OCI-LY3 (cell line): Measurements from ENCODE around the gene MAP1LC3B.

ENCODE experiments used
- H2AFZ ChIP-seq: fragments of 200-600, 300-600 bp; shearing (Covaris generic); 2 replicates; pipeline ENCODE4 v1.6.0; 2014; ENCODE audit warnings: antibody characterized with exemption, low read depth, low read length
- H3K27ac ChIP-seq: fragments of 200-600, 300-600 bp; sonication (generic); 2 replicates; pipeline ENCODE4 v1.5.1; 2014; ENCODE audit warnings: mild to moderate bottlenecking, low read length, moderate library complexity, mixed read lengths
- H3K27me3 ChIP-seq: fragments of 200-600, 300-600 bp; sonication (generic); 2 replicates; pipeline ENCODE4 v1.6.1; 2014; ENCODE audit warnings: low read depth, low read length, mixed read lengths
- H3K36me3 ChIP-seq: fragments of 200-600, 300-600 bp; sonication (generic); replicated peaks from 2 replicates; pipeline ENCODE3; 2014; ENCODE audit warnings: low read depth, low read length, mixed read lengths
- H3K4me1 ChIP-seq: fragments of 300-600, 200-600 bp; sonication (generic); 2 replicates; pipeline ENCODE4 v1.6.1; 2014; ENCODE audit warnings: low read length, mixed read lengths
- H3K4me2 ChIP-seq: fragments of 200-600, 300-600 bp; sonication (generic); 2 replicates; pipeline ENCODE4 v1.6.1; 2014; ENCODE audit warnings: low read length, mixed read lengths
- H3K4me3 ChIP-seq: fragments of 300-600, 200-600 bp; sonication (generic); 2 replicates; pipeline ENCODE4 v1.5.1; 2014; ENCODE audit warnings: antibody characterized with exemption, mild to moderate bottlenecking, low read length, moderate library complexity
- H3K79me2 ChIP-seq: fragments of 300-600, 200-600 bp; shearing (Covaris generic); 2 replicates; pipeline ENCODE4 v1.6.1; 2014; ENCODE audit warnings: mild to moderate bottlenecking, low read length, mixed read lengths
- H3K9ac ChIP-seq: fragments of 300-600, 200-600 bp; shearing (Covaris generic); 2 replicates; pipeline ENCODE4 v1.6.0; 2014; ENCODE audit warnings: mild to moderate bottlenecking, low read length, moderate library complexity
- H3K9me3 ChIP-seq: fragments of 200-600, 300-600 bp; shearing (Covaris generic); 2 replicates; pipeline ENCODE4 v1.6.1; 2014; ENCODE audit warnings: low read length, mixed read lengths; ENCODE audit not compliant: insufficient read depth
- H4K20me1 ChIP-seq: fragments of 200-600, 300-600 bp; sonication (generic); 2 replicates; pipeline ENCODE4 v1.6.1; 2016; ENCODE audit warnings: low read length, mixed read lengths; ENCODE audit not compliant: insufficient read depth
- EZH2phosphoT487 ChIP-seq: fragments of 200-600 bp; shearing (Covaris generic); IDR thresholded peaks from 2 replicates; pipeline ENCODE4 v1.6.1; 2018; ENCODE audit warnings: antibody characterized with exemption, mixed run types, low read depth
- TF ChIP-seq, protein P1 (sequence below): fragments of 200-600, 300-600 bp; sonication (generic); IDR thresholded peaks from 2 replicates; pipeline ENCODE4 v1.5.1; 2014; ENCODE audit warnings: antibody characterized with exemption, low read length, low read depth

MAP1LC3B gene

DNA sequence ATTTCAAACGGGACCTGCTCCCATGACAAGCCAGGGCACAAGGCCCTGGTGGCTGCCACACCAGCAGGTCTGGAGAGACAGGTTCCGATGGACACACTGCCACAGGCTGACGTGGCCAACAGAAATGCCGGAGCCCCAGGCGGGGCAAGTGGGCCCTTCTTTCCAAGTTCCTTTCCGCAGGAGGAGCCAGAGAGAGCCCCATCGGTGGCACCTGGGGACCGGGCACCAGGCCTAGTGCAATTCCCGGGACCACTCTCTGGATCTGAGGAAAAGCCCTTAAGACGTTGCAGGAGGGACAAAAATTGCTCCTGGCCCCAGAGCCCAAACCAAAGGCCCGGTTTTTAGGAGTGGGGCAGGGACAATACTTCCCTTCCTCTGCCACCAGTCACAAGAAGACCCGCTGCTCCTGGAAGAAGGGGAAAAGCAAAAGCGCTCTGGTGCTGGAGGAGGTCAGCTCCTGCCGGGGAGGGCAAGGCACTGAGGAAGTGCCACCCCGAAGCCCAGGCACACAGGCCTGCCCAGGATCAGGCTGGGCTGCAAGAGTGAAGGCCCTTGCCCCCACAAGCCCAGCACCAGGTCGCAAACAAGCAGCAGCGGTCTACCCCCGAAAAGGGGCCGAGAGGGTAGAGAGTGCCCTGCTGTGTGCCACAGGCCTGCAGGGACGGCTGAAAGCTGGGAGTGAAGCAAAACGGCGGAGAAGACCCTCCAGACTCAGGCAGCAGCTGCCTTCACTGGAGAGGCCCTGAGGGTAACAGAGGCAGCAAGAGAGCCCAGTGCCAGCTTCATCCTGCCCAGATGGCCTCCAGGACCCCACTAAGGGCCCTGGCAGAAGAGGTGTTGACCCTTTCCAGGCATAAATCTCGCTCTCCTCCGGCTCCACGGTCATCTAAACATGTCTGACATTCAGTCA, 29.1 kb downstream of the MAP1LC3B start:
- H3K27ac ChIP-seq = no peak overlapping the region

DNA sequence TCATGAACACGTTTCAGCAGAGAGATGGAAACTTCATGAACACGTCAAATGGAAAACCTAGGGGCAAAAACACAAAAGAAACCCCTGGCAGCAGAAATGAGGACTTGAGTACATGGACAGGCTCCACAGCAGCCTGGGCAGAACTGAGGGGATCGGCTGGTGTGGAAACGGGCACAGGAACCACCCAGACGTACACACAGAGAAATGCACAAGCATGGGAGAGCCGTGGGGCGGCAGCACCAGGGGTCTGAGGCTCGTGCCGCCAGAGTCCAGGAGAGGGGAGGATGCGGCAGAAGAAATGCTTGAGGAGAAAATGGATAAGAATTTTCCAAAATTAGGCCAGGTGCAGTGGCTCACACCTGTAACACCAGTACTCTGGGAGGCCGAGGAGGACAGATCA, 30.0 kb downstream of the MAP1LC3B start:
- H3K4me3 ChIP-seq = no peak overlapping the region
- no peaks in the 10 kb centered on the region for H4K20me1 ChIP-seq
- no peaks in the 10 kb centered on the region for H3K4me1 ChIP-seq
- H3K36me3 ChIP-seq = no peaks in the 10 kb centered on the region
- H3K27me3 ChIP-seq = no peaks in the 10 kb centered on the region
- H3K79me2 ChIP-seq = no peaks in the 10 kb centered on the region
- H3K9me3 ChIP-seq = no peaks in the 10 kb centered on the region
- no peak overlapping the region for H3K4me2 ChIP-seq
- no peak for TF ChIP-seq EZH2phosphoT487
- TF ChIP-seq, protein P1, sequence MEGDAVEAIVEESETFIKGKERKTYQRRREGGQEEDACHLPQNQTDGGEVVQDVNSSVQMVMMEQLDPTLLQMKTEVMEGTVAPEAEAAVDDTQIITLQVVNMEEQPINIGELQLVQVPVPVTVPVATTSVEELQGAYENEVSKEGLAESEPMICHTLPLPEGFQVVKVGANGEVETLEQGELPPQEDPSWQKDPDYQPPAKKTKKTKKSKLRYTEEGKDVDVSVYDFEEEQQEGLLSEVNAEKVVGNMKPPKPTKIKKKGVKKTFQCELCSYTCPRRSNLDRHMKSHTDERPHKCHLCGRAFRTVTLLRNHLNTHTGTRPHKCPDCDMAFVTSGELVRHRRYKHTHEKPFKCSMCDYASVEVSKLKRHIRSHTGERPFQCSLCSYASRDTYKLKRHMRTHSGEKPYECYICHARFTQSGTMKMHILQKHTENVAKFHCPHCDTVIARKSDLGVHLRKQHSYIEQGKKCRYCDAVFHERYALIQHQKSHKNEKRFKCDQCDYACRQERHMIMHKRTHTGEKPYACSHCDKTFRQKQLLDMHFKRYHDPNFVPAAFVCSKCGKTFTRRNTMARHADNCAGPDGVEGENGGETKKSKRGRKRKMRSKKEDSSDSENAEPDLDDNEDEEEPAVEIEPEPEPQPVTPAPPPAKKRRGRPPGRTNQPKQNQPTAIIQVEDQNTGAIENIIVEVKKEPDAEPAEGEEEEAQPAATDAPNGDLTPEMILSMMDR = no peak
- no peak overlapping the region for H3K27ac ChIP-seq
- no peak overlapping the region for H2AFZ ChIP-seq
- H3K9ac ChIP-seq = no peak overlapping the region

More for the DNA sequence above, 29.1 kb downstream of the MAP1LC3B start:
- Histone ChIP-seq H3K36me3 (no peaks in the 10 kb centered on the region), H3K9ac (no peak overlapping the region), H4K20me1 (no peaks in the 10 kb centered on the region), H3K9me3 (no peaks in the 10 kb centered on the region), H3K4me3 (no peak overlapping the region), H2AFZ (no peak overlapping the region), H3K4me2 (no peak overlapping the region), H3K27me3 (no peaks in the 10 kb centered on the region), H3K4me1 (no peaks in the 10 kb centered on the region), H3K79me2 (no peaks in the 10 kb centered on the region)
- no peak for TF ChIP-seq EZH2phosphoT487
- TF ChIP-seq, protein P1 = no peak

DNA sequence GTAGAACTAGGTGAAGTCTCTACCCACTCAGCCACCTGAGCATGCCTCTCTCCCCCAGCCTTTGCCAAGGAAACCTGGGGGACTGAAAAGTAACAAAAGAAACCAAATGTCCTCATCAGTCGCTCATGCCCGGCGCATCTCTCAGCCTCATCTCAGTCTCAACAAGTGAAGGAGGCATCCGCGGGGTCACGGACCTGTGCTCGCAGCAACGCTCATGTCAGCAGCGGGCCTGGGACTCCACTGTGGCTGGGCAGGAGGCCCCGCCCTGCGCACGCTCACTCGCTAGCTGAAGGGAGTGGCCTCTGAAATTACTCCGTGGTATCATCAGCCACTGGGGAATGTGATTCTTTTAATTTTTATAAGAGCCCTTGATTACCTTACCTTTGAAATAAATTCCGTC, 31.3 kb downstream of the MAP1LC3B start:
- Histone ChIP-seq H3K9me3 (no peaks in the 10 kb centered on the region), H3K36me3 (no peaks in the 10 kb centered on the region), H3K4me3 (no peak overlapping the region), H3K4me1 (no peaks in the 10 kb centered on the region), H3K4me2 (no peak overlapping the region), H3K27me3 (no peaks in the 10 kb centered on the region), H3K9ac (no peak overlapping the region), H3K79me2 (no peaks in the 10 kb centered on the region), H3K27ac (no peak overlapping the region), H4K20me1 (no peaks in the 10 kb centered on the region), H2AFZ (no peak overlapping the region)
- TF ChIP-seq, protein P1 = no peak
- no peak for TF ChIP-seq EZH2phosphoT487

DNA sequence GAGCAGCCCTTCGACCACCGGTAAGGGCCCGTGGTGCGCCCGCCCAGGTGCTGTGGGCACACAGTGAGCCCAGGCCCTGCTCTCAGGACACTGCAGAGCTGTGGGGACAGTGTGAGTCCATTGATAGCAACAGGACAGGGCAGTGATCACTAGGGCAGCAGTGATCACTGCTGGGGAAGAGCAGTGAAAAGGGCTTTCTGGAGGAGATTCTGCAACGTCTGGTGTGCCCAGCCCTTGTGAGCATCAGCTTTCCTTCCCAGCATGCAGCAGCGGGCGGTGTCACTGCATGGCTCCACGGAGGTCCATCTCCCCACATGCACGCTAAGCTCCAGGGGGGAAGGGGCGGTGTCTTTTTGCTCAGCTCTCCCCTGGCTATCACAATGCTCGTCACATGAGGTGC, 32.1 kb downstream of the MAP1LC3B start:
- no peaks in the 10 kb centered on the region for H3K4me1 ChIP-seq
- H3K9ac ChIP-seq = no peak overlapping the region

More for the DNA sequence above, 32.1 kb downstream of the MAP1LC3B start:
- no peak overlapping the region for H3K4me3 ChIP-seq
- no peak overlapping the region for H2AFZ ChIP-seq
- no peaks in the 10 kb centered on the region for H3K9me3 ChIP-seq
- no peaks in the 10 kb centered on the region for H3K27me3 ChIP-seq
- no peak overlapping the region for H3K27ac ChIP-seq
- no peaks in the 10 kb centered on the region for H3K79me2 ChIP-seq
- no peak overlapping the region for H3K4me2 ChIP-seq
- no peaks in the 10 kb centered on the region for H4K20me1 ChIP-seq
- H3K36me3 ChIP-seq = no peaks in the 10 kb centered on the region
- TF ChIP-seq, protein P1 = no peak
- no peak for TF ChIP-seq EZH2phosphoT487
